H1 (cell line): ENCODE measurements around the gene AFAP1L2. TPM values are rescaled to one million over a fixed set of nuclear protein-coding genes. Genes with fewer than 3 reads are reported as not detected.

Experiments used
- CTCF ChIA-PET: fragments of 300-600 bp; sonication (Branson Sonifier 250); formaldehyde crosslinking; loops from one replicate; lab custom pipeline; 2021; ENCODE audit not compliant: partially characterized antibody; lab: Charles Lee
- POLR2A ChIA-PET: fragments of 300-600 bp; sonication (Branson Sonifier 250); formaldehyde crosslinking; loops from one replicate; lab custom pipeline; 2021; ENCODE audit warnings: inconsistent platforms; ENCODE audit not compliant: partially characterized antibody; lab: Charles Lee
- DNase-seq, 2 experiments: peaks; one replicate each; pipeline versions ENCODE4 v3.0.0 to v3.0.0-alpha.2; 2010 to 2022; ENCODE audit warnings: low spot score in 2 of 2, low read depth in 1 of 2, mixed read lengths in 1 of 2
- FAIRE-seq: peaks from 2 replicates; lab custom pipeline; 2011; peaks lifted over from hg19 to GRCh38; lab: Jason Lieb, UNC
- H2AFZ ChIP-seq: 2 replicates; pipeline ENCODE4 v1.8.1; 2012; ENCODE audit warnings: low read length, inconsistent platforms
- H2AK5ac ChIP-seq: 2 replicates; pipeline ENCODE4 v1.6.1; 2013; ENCODE audit warnings: low read depth, low read length
- H2BK120ac ChIP-seq: replicated peaks from 2 replicates; pipeline ENCODE3; 2013; ENCODE audit warnings: low read depth, low read length, inconsistent platforms
- H2BK12ac ChIP-seq: 2 replicates; pipeline ENCODE4 v1.6.1; 2013; ENCODE audit warnings: low read depth, low read length
- H2BK15ac ChIP-seq: 2 replicates; pipeline ENCODE4 v1.6.1; 2013; ENCODE audit warnings: low read length
- H2BK20ac ChIP-seq: 2 replicates; pipeline ENCODE4 v1.6.1; 2013; ENCODE audit warnings: low read length
- H2BK5ac ChIP-seq: 2 replicates; pipeline ENCODE4 v1.6.1; 2013; ENCODE audit warnings: low read depth, low read length
- H3K14ac ChIP-seq: 2 replicates; pipeline ENCODE4 v1.6.1; 2013; ENCODE audit warnings: inconsistent platforms; ENCODE audit not compliant: insufficient read length
- H3K18ac ChIP-seq: 2 replicates; pipeline ENCODE4 v1.6.1; 2013; ENCODE audit warnings: low read length; ENCODE audit errors: extremely low read depth
- H3K23ac ChIP-seq: 2 replicates; pipeline ENCODE4 v1.6.1; 2013; ENCODE audit warnings: inconsistent platforms; ENCODE audit not compliant: insufficient read length
- H3K23me2 ChIP-seq: 2 replicates; pipeline ENCODE4 v1.6.1; 2013; ENCODE audit warnings: low read depth, low read length
- H3K27ac ChIP-seq: 2 replicates; pipeline ENCODE4 v1.6.1; 2011; ENCODE audit warnings: low read depth, low read length, inconsistent platforms
- H3K27me3 ChIP-seq, 4 experiments: replicated peaks in 1 of 4; 1 replicate in 1 of 4; 2 replicates in 3 of 4; pipeline versions ENCODE4 v1.6.1 to v1.8.1; 2011 to 2013; ENCODE audit warnings: low read length in 3 of 4, mild to moderate bottlenecking in 3 of 4, inconsistent platforms in 2 of 4, mixed read lengths in 2 of 4, moderate library complexity in 1 of 4; ENCODE audit not compliant: control insufficient read depth in 3 of 4, insufficient read depth in 3 of 4; ENCODE audit errors: extremely low read depth in 1 of 4
- H3K36me3 ChIP-seq, 4 experiments: 2 replicates each; pipeline versions ENCODE4 v1.6.1 to v1.8.1; 2011 to 2013; ENCODE audit warnings: mild to moderate bottlenecking in 4 of 4, low read length in 3 of 4, moderate library complexity in 2 of 4, control low read depth in 1 of 4, inconsistent platforms in 1 of 4; ENCODE audit not compliant: insufficient read depth in 4 of 4, control insufficient read depth in 2 of 4
- H3K4ac ChIP-seq: replicated peaks from 2 replicates; pipeline ENCODE3; 2013; ENCODE audit warnings: low read length, low read depth, mixed read lengths, inconsistent platforms; ENCODE audit not compliant: insufficient read length
- H3K4me1 ChIP-seq, 4 experiments: replicated peaks in 1 of 4; 1 replicate in 1 of 4; 2 replicates in 3 of 4; pipeline versions ENCODE4 v1.6.1 to v1.8.1; 2011 to 2013; ENCODE audit warnings: low read length in 3 of 4, inconsistent platforms in 2 of 4, mixed read lengths in 1 of 4; ENCODE audit not compliant: insufficient read depth in 4 of 4, control insufficient read depth in 3 of 4
- H3K4me2 ChIP-seq, 2 experiments: 2 replicates each; pipeline versions ENCODE4 v1.6.1 to v1.8.1; 2011 to 2013; ENCODE audit warnings: low read depth in 2 of 2, low read length in 2 of 2, control low read depth in 1 of 2, inconsistent platforms in 1 of 2, mild to moderate bottlenecking in 1 of 2; ENCODE audit not compliant: insufficient read depth in 1 of 2
- H3K4me3 ChIP-seq, 4 experiments: fragments of 200-600, 300-600 bp in 1 of 4; sonication (generic), shearing (Covaris generic), sonication (Bioruptor Twin) in 1 of 4; 2 replicates each; pipeline versions ENCODE4 v1.5.1 to v1.8.1; 2011 to 2016; ENCODE audit warnings: low read length in 4 of 4, low read depth in 3 of 4, control low read depth in 2 of 4, inconsistent platforms in 2 of 4, mild to moderate bottlenecking in 2 of 4, mixed read lengths in 1 of 4, moderate library complexity in 1 of 4; ENCODE audit not compliant: insufficient read depth in 2 of 4; ENCODE audit errors: extremely low read depth in 1 of 4
- H3K56ac ChIP-seq: replicated peaks from 2 replicates; pipeline ENCODE3; 2013; ENCODE audit warnings: low read depth, mild to moderate bottlenecking, mixed read lengths, low read length, inconsistent platforms; ENCODE audit not compliant: insufficient read length
- H3K79me1 ChIP-seq: 2 replicates; pipeline ENCODE4 v1.6.1; 2013; ENCODE audit warnings: low read depth, low read length, control low read depth
- H3K79me2 ChIP-seq, 2 experiments: 2 replicates each; pipeline versions ENCODE4 v1.6.1 to v1.8.1; 2012 to 2013; ENCODE audit warnings: low read length in 2 of 2, mild to moderate bottlenecking in 2 of 2, inconsistent platforms in 1 of 2; ENCODE audit not compliant: insufficient read depth in 2 of 2, control insufficient read depth in 1 of 2
- H3K9ac ChIP-seq, 4 experiments: replicated peaks in 1 of 4; 1 replicate in 1 of 4; 2 replicates in 3 of 4; pipeline versions ENCODE4 v1.6.1 to v1.8.1; 2011 to 2013; ENCODE audit warnings: low read depth in 3 of 4, low read length in 3 of 4, control low read depth in 2 of 4, mild to moderate bottlenecking in 2 of 4, moderate library complexity in 2 of 4, inconsistent platforms in 1 of 4; ENCODE audit errors: extremely low read depth in 1 of 4
- H3K9me3 ChIP-seq, 2 experiments: 2 replicates each; pipeline versions ENCODE4 v1.6.1 to v1.8.1; 2012 to 2013; ENCODE audit warnings: mild to moderate bottlenecking in 2 of 2, moderate library complexity in 2 of 2, control low read depth in 1 of 2, inconsistent platforms in 1 of 2, low read depth in 1 of 2, low read length in 1 of 2, mixed read lengths in 1 of 2; ENCODE audit not compliant: insufficient read depth in 2 of 2
- H4K20me1 ChIP-seq, 2 experiments: replicated peaks in 1 of 2; 2 replicates each; pipeline versions ENCODE3 to v1.8.1; 2011 to 2013; ENCODE audit warnings: inconsistent platforms in 2 of 2, low read length in 2 of 2, mild to moderate bottlenecking in 1 of 2; ENCODE audit not compliant: insufficient read depth in 2 of 2, control insufficient read depth in 1 of 2
- H4K5ac ChIP-seq: 2 replicates; pipeline ENCODE4 v1.6.1; 2013; ENCODE audit warnings: low read length, low read depth, mixed read lengths, inconsistent platforms; ENCODE audit not compliant: insufficient read length
- H4K8ac ChIP-seq: 2 replicates; pipeline ENCODE4 v1.8.0; 2013; ENCODE audit warnings: mild to moderate bottlenecking, moderate library complexity, low read length, inconsistent platforms; ENCODE audit not compliant: insufficient read depth; ENCODE audit errors: extremely low read depth
- H4K91ac ChIP-seq: replicated peaks from 2 replicates; pipeline ENCODE3; 2013; ENCODE audit warnings: low read length, mixed read lengths, inconsistent platforms; ENCODE audit not compliant: insufficient read length
- KDM1A ChIP-seq: fragments of 200-600, 300-600 bp; sonication (generic); IDR thresholded peaks from 2 replicates; pipeline ENCODE4 v1.7.1; 2016; ENCODE audit warnings: mild to moderate bottlenecking, low read length, borderline replicate concordance
- SIN3A ChIP-seq, 2 experiments: IDR thresholded peaks in 1 of 2; conservative IDR thresholded peaks in 1 of 2; 2 replicates each; pipeline ENCODE4 v1.6.1; 2011 to 2012; ENCODE audit warnings: low read length in 2 of 2, improper control_type of control experiment in 1 of 2, low read depth in 1 of 2, mild to moderate bottlenecking in 1 of 2
- TAF7 ChIP-seq: optimal IDR thresholded peaks from 2 replicates; pipeline ENCODE3; 2011; ENCODE audit warnings: low read depth, mild to moderate bottlenecking, inconsistent platforms, low read length, moderate library complexity, borderline replicate concordance
- TCF12 ChIP-seq: IDR thresholded peaks from 2 replicates; pipeline ENCODE4 v1.6.1; 2011; ENCODE audit warnings: low read depth, mild to moderate bottlenecking, low read length
- WGBS, 2 experiments: shearing (Covaris generic) in 1 of 2; methylation state at CpG; one replicate each; pipeline versions ENCODE4 v1.1.6 to v1.1.7; 2013 to 2015; ENCODE audit warnings: low lambda C conversion rate in 2 of 2, mixed read lengths in 2 of 2, inconsistent platforms in 1 of 2, low coverage in 1 of 2, missing lambda C conversion rate in 1 of 2; ENCODE audit not compliant: insufficient replicate concordance in 2 of 2, insufficient coverage in 1 of 2, insufficient read length in 1 of 2; ENCODE audit errors: extremely low coverage in 1 of 2, missing lambda C conversion rate in 1 of 2; 5-methylcytosine and 5-hydroxymethylcytosine counted together
- polyA plus RNA-seq, 7 experiments: library from polyadenylated mRNA; depleted of rRNA in 3 of 7; stranded (reverse) in 5 of 7; unstranded in 2 of 7; fragments of >200 nt in 5 of 7; fragments of 200-250 nt in 2 of 7; gene quantifications; 1 replicate in 5 of 7; 2 replicates in 1 of 7; 4 replicates in 1 of 7; pipeline versions ENCODE4 v1.2.1 to v1.2.3, GENCODE V29; 2011 to 2013; ENCODE audit warnings: missing spikeins in 2 of 7, mixed read lengths in 2 of 7
- total RNA-seq: library from RNA; stranded (reverse); fragmentation: NEBNext Ultra II Directional; extraction: Animal tissue kit (Norgen Biotek cat#: 25700); gene quantifications from 2 replicates; pipeline ENCODE4 v1.2.1, GENCODE V29; 2021

AFAP1L2 gene
- total and polyA plus RNA-seq, 2 of the 8 experiments (the other 6 are each of a cell fraction or from before 2014, with no cell fraction given), result 3.9 to 6.4 TPM

DNA sequence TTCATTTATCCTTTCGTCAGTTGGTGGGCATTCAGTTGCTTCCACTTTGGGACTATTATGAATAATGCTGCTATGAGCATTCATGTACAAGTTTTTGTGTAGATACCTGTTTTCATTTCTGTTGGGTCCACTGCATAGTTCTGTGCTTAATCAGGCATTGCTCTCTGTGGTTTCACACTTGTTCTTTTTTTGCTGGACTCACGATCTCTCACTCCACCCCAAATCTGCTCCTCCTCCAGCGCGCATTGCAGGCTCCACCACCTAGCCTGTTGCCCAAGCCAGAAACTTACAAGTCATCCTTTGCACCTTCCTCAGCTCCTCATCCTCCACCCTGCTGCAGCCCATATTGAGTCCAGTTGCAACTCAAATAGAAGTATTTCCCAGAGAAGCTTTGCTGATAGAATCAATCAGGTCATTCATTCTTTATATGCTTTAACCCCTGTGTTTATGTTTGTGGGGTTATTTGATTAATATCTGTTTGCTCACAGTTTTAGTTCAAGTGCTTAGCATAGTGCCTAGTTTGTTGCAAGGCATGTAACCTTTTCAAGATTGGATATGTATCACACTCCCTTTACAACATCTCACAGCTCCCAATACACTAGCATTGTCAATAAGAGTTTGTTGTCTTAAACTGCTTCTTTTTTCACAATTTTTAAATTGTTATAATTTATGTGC, 16.6 kb upstream of the AFAP1L2 start:
- no peaks in the 10 kb centered on the region for H3K23me2 ChIP-seq
- H3K9me3 ChIP-seq, result no peaks in the 10 kb centered on the region
- H3K14ac ChIP-seq, result no peak overlapping the region
- 87% methylated on average over 4 of the region's 4 CpGs; no CpG with 5 or more reads in 1 of the 2 experiments for WGBS, 2 experiments
- no peak overlapping the region for H3K9ac ChIP-seq
- no peak overlapping the region for H2BK12ac ChIP-seq
- no peak overlapping the region for H2BK120ac ChIP-seq
- no peak overlapping the region for H3K4me3 ChIP-seq
- no peak overlapping the region for H3K4ac ChIP-seq
- CTCF ChIA-PET, result interaction anchor here (1.3 kb wide), 1 partner anchor 33 kb away, joined by 3 read pairs; no protein-coding TSS in a partner anchor
- H3K79me1 ChIP-seq, result no peaks in the 10 kb centered on the region
- no peak overlapping the region for H4K5ac ChIP-seq
- FAIRE-seq, result no peak
- H2BK20ac ChIP-seq, result no peak overlapping the region
- no peak overlapping the region for H3K4me2 ChIP-seq
- no peak for DNase-seq
- no peak for TF ChIP-seq TCF12
- TF ChIP-seq KDM1A, result no peak
- no peak for TF ChIP-seq TAF7
- TF ChIP-seq SIN3A (conservative IDR thresholded peaks at IDR 0.05 in 1 of 2, IDR thresholded peaks at IDR 0.05 in 1 of 2; ENCODE audit: low read depth in 1 of 2, low read length in 2 of 2), result no peak
- H3K18ac ChIP-seq, result no peak overlapping the region
- peaks cover 0 to 1% (median 0%) of the 10 kb centered on the region in 4 experiments; a peak in 3 of 7 replicates for H3K27me3 ChIP-seq
- H2AFZ ChIP-seq, result no peak overlapping the region
- no peak overlapping the region for H4K91ac ChIP-seq
- no peak overlapping the region for H3K27ac ChIP-seq
- H2AK5ac ChIP-seq, result no peak overlapping the region
- H2BK5ac ChIP-seq, result no peak overlapping the region
- no peaks in the 10 kb centered on the region for H3K4me1 ChIP-seq
- POLR2A ChIA-PET, result no interaction called here
- no peaks in the 10 kb centered on the region for H3K79me2 ChIP-seq
- no peak overlapping the region for H3K23ac ChIP-seq
- H2BK15ac ChIP-seq, result no peak overlapping the region
- H4K8ac ChIP-seq, result no peak overlapping the region
- no peaks in the 10 kb centered on the region for H3K36me3 ChIP-seq
- no peak overlapping the region for H3K56ac ChIP-seq
- no peaks in the 10 kb centered on the region for H4K20me1 ChIP-seq
